Measurements from ENCODE around the gene KRT7.
"Not testable (repeated sequence)": the region's sequence is repeated elsewhere in the genome, so short reads cannot be mapped to it uniquely, and the experiment has no call there.

KRT7 gene

DNA sequence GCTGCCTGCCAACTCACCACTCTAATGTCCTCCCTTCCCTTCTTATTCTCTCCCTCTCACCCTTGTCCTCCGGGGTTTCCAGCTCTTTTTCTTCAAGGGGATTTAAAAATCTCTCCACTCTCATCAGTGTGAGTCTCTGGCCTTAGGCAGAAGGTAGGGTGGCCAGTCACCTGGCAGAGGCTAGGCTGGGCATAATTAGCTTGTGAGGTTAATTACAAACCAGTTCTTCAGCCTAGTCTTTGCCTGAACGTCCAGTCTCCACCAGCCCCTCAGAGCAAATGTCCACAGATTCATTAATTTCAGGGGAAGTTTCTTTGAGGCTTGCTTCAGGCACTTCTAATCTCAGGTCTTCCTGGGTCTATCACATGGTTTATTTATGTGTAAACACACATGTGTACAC, 6.7 kb downstream of the KRT7 start:
- no peaks in the 10 kb centered on the region for H3K4me1 ChIP-seq (ENCODE audit: insufficient read depth, low read length, severe bottlenecking)
- H2AFZ ChIP-seq (ENCODE audit: low read length), result no peak overlapping the region
- no peak overlapping the region for H3K4me2 ChIP-seq (ENCODE audit: low read length)
- H3K9me2 ChIP-seq (ENCODE audit: low read depth, low read length), result no peaks in the 10 kb centered on the region
- no peaks in the 10 kb centered on the region for H3K9me3 ChIP-seq (ENCODE audit: low read length)
- no peaks in the 10 kb centered on the region for H3K27me3 ChIP-seq (ENCODE audit: insufficient read depth, low read length)
- no peaks in the 10 kb centered on the region for H3K36me3 ChIP-seq (ENCODE audit: insufficient read depth, low read length)
- no peak overlapping the region for H3K9ac ChIP-seq (ENCODE audit: low read length)
- H3F3A ChIP-seq (ENCODE audit: insufficient read depth, low read length), result no peaks in the 10 kb centered on the region
- H3K4me3 ChIP-seq (ENCODE audit: low read depth, low read length, poor library complexity, severe bottlenecking), result no peak overlapping the region
- H3K79me2 ChIP-seq (ENCODE audit: insufficient read depth, low read length), result no peaks in the 10 kb centered on the region
- no peak overlapping the region for H3K27ac ChIP-seq (ENCODE audit: low read depth, low read length, poor library complexity, severe bottlenecking)
- TF ChIP-seq EZH2 (IDR thresholded peaks at IDR 0.05; ENCODE audit: borderline replicate concordance, low read length), result no peak
- TF ChIP-seq CTCF (IDR thresholded peaks at IDR 0.05; ENCODE audit: low read length), result no peak
- H4K20me1 ChIP-seq (ENCODE audit: insufficient read depth, low read length), result no peaks in the 10 kb centered on the region

- H3K27me3 ChIP-seq (ENCODE audit: insufficient read depth, low read length); H4K20me1 ChIP-seq (ENCODE audit: insufficient read depth, low read length); H3K4me3 ChIP-seq (ENCODE audit: low read depth, low read length, poor library complexity, severe bottlenecking); H3K9me2 ChIP-seq (ENCODE audit: low read depth, low read length); H3F3A ChIP-seq (ENCODE audit: insufficient read depth, low read length); H3K27ac ChIP-seq (ENCODE audit: low read depth, low read length, poor library complexity, severe bottlenecking); H3K4me2 ChIP-seq (ENCODE audit: low read length); H3K79me2 ChIP-seq (ENCODE audit: insufficient read depth, low read length); H3K9ac ChIP-seq (ENCODE audit: low read length); H3K36me3 ChIP-seq (ENCODE audit: insufficient read depth, low read length); H3K4me1 ChIP-seq (ENCODE audit: insufficient read depth, low read length, severe bottlenecking); H3K9me3 ChIP-seq (ENCODE audit: low read length); H2AFZ ChIP-seq (ENCODE audit: low read length): not testable (repeated sequence)
Observed at GRCh38 chr12:52240247-52240646, 7.2 kb downstream of the KRT7 start.

GRCh38 chr12:52241205-52241842, 8.3 kb downstream of the KRT7 start:
- Histone ChIP-seq H3K27ac (ENCODE audit: low read depth, low read length, poor library complexity, severe bottlenecking) (no peak overlapping the region), H2AFZ (ENCODE audit: low read length) (no peak overlapping the region)
- TF ChIP-seq CTCF (IDR thresholded peaks at IDR 0.05; ENCODE audit: low read length) (peak; percentile 14), EZH2 (IDR thresholded peaks at IDR 0.05; ENCODE audit: borderline replicate concordance, low read length) (no peak)

More at GRCh38 chr12:52241205-52241842, 8.3 kb downstream of the KRT7 start:
- Histone ChIP-seq H3K79me2 (ENCODE audit: insufficient read depth, low read length) (no peaks in the 10 kb centered on the region), H3K9me2 (ENCODE audit: low read depth, low read length) (no peaks in the 10 kb centered on the region), H3K4me3 (ENCODE audit: low read depth, low read length, poor library complexity, severe bottlenecking) (no peak overlapping the region), H4K20me1 (ENCODE audit: insufficient read depth, low read length) (no peaks in the 10 kb centered on the region), H3K4me2 (ENCODE audit: low read length) (no peak overlapping the region), H3F3A (ENCODE audit: insufficient read depth, low read length) (no peaks in the 10 kb centered on the region), H3K4me1 (ENCODE audit: insufficient read depth, low read length, severe bottlenecking) (no peaks in the 10 kb centered on the region), H3K36me3 (ENCODE audit: insufficient read depth, low read length) (no peaks in the 10 kb centered on the region), H3K9me3 (ENCODE audit: low read length) (no peaks in the 10 kb centered on the region), H3K9ac (ENCODE audit: low read length) (no peak overlapping the region), H3K27me3 (ENCODE audit: insufficient read depth, low read length) (no peaks in the 10 kb centered on the region)

All from OCI-LY1 (cell line).